Naive thymus-derived CD8-positive, alpha-beta T cell (primary cell): ENCODE measurements around the gene CFAP54. TPM values are rescaled to one million over a fixed set of nuclear protein-coding genes. Genes with fewer than 3 reads are reported as not detected.
"Not testable (repeated sequence)": the region's sequence is repeated elsewhere in the genome, so short reads cannot be mapped to it uniquely, and the experiment has no call there.

Experiments used
- ATAC-seq, 2 donors: fragments of 150-1000 bp; cut with Tn5 transposase in 1 of 2; sonication (Bioruptor Pico), chemical (Tn5 transposase) in 1 of 2; 1 replicate in 1 of 2; 2 replicates in 1 of 2; pipeline ENCODE4 v1.10.0; 2021; ENCODE audit warnings: mild to moderate bottlenecking in 2 of 2, moderate library complexity in 2 of 2
- POLR2A ChIA-PET: fragments of 350-600 bp; sonication (Branson Sonifier 250); formaldehyde crosslinking; loops from one replicate; lab custom pipeline; 2021; ENCODE audit warnings: antibody characterized with exemption; lab: Charles Lee
- DNase-seq, 10 donors: peaks; one replicate each; pipeline versions ENCODE4 v3.0.0 to v3.0.0-alpha.2; 2020 to 2022
- H3K27ac Mint-ChIP-seq, 10 donors: one replicate each; pipeline ENCODE4 v1.8.0; 2020 to 2022; ENCODE audit warnings: mild to moderate bottlenecking in 10 of 10, mixed read lengths in 10 of 10, moderate library complexity in 4 of 10, inconsistent platforms in 1 of 10
- H3K27me3 Mint-ChIP-seq, 5 donors: one replicate each; pipeline ENCODE4 v1.8.0; 2021 to 2022; ENCODE audit warnings: mixed read lengths in 5 of 5
- H3K36me3 Mint-ChIP-seq, 3 donors: one replicate each; pipeline ENCODE4 v1.8.0; 2020 to 2022; ENCODE audit warnings: mixed read lengths in 3 of 3, mild to moderate bottlenecking in 2 of 3, inconsistent platforms in 1 of 3
- H3K4me1 Mint-ChIP-seq, 4 donors: one replicate each; pipeline ENCODE4 v1.8.0; 2021 to 2022; ENCODE audit warnings: mixed read lengths in 4 of 4
- H3K4me3 Mint-ChIP-seq, 10 donors: one replicate each; pipeline ENCODE4 v1.8.0; 2020 to 2022; ENCODE audit warnings: mild to moderate bottlenecking in 10 of 10, mixed read lengths in 10 of 10, moderate library complexity in 6 of 10, inconsistent platforms in 1 of 10
- H3K9me3 Mint-ChIP-seq, 9 donors: one replicate each; pipeline ENCODE4 v1.8.0; 2020 to 2022; ENCODE audit warnings: mixed read lengths in 9 of 9, mild to moderate bottlenecking in 3 of 9, inconsistent platforms in 1 of 9, moderate library complexity in 1 of 9
- polyA plus RNA-seq, 3 donors: library from polyadenylated mRNA; unstranded; fragments of 300-500 nt; fragmentation: Illumina TruSeq; gene quantifications; one replicate each; pipeline ENCODE4 v1.2.3, GENCODE V29; 2021
- total RNA-seq, 8 experiments: library from RNA in 2 of 8; stranded (reverse) in 2 of 8; gene quantifications; one replicate each; pipeline ENCODE4 v1.2.3 and lab custom pipeline; 2021 to 2026

CFAP54 gene
- total and polyA plus RNA-seq, 5 experiments from 2014 or later: 0.49 to 0.82 TPM; not detected in 3

GRCh38 chr12:96483116-96483515, 6.3 kb upstream of the CFAP54 start:
- H3K27ac Mint-ChIP-seq: no peak overlapping the region
- H3K27me3 Mint-ChIP-seq: peaks cover 0 to 1% (median 0%) of the 10 kb centered on the region in 5 donors
- H3K4me1 Mint-ChIP-seq: peaks cover 5 to 21% (median 13%) of the 10 kb centered on the region in 4 donors
- POLR2A ChIA-PET: no interaction called here
- ATAC-seq (no peak), DNase-seq (no peak)
- no peaks in the 10 kb centered on the region for H3K36me3 Mint-ChIP-seq
- no peaks in the 10 kb centered on the region for H3K9me3 Mint-ChIP-seq
- H3K4me3 Mint-ChIP-seq: no peak overlapping the region

GRCh38 chr12:96486751-96487613, 2.4 kb upstream of the CFAP54 start:
- POLR2A ChIA-PET: no interaction called here
- no peaks in the 10 kb centered on the region for H3K9me3 Mint-ChIP-seq
- no peaks in the 10 kb centered on the region for H3K36me3 Mint-ChIP-seq
- peak overlapping the region in 3 of 10 donors; percentile 8 to 54 (median 38) for H3K27ac Mint-ChIP-seq
- no peak overlapping the region for H3K4me3 Mint-ChIP-seq
- no peak for ATAC-seq
- no peaks in the 10 kb centered on the region for H3K27me3 Mint-ChIP-seq
- no peak for DNase-seq
- peaks cover 7 to 31% (median 22%) of the 10 kb centered on the region in 4 donors for H3K4me1 Mint-ChIP-seq

- POLR2A ChIA-PET: no interaction called here
- ATAC-seq (no peak), DNase-seq (no peak)
- Mint-ChIP-seq H3K4me3 (no peak overlapping the region), H3K4me1 (peaks cover 7 to 31% (median 22%) of the 10 kb centered on the region in 4 donors), H3K9me3 (no peaks in the 10 kb centered on the region), H3K36me3 (no peaks in the 10 kb centered on the region), H3K27me3 (no peaks in the 10 kb centered on the region), H3K27ac (peak overlapping the region in 3 of 10 donors; percentile 8 to 54 (median 38))
These were observed 1.7 kb upstream of the CFAP54 start for GRCh38 chr12:96487634-96488033.

GRCh38 chr12:96493106-96493505, 3.7 kb downstream of the CFAP54 start:
- peak overlapping the region in 2 of 10 donors; percentile 27 to 63 for H3K27ac Mint-ChIP-seq
- ATAC-seq: no peak
- POLR2A ChIA-PET: no interaction called here

GRCh38 chr12:96494154-96494553, 4.8 kb downstream of the CFAP54 start:
- H3K4me3 Mint-ChIP-seq, H3K9me3 Mint-ChIP-seq, H3K36me3 Mint-ChIP-seq, POLR2A ChIA-PET, H3K27me3 Mint-ChIP-seq, ATAC-seq, DNase-seq: not testable (repeated sequence)
- Mint-ChIP-seq H3K27ac (peak overlapping the region in 2 of 10 donors; percentile 54 to 63), H3K4me1 (peaks cover 10 to 29% (median 15%) of the 10 kb centered on the region in 4 donors)

More at GRCh38 chr12:96493106-96493505, 3.7 kb downstream of the CFAP54 start:
- no peaks in the 10 kb centered on the region for H3K36me3 Mint-ChIP-seq
- H3K4me1 Mint-ChIP-seq: peaks cover 10 to 31% (median 16%) of the 10 kb centered on the region in 4 donors
- H3K4me3 Mint-ChIP-seq: no peak overlapping the region
- no peaks in the 10 kb centered on the region for H3K9me3 Mint-ChIP-seq
- no peaks in the 10 kb centered on the region for H3K27me3 Mint-ChIP-seq
- no peak for DNase-seq

- DNase-seq (no peak), ATAC-seq (no peak)
- H3K4me1 Mint-ChIP-seq: peaks cover 9 to 28% (median 11%) of the 10 kb centered on the region in 4 donors
- no peak overlapping the region for H3K4me3 Mint-ChIP-seq
- peak overlapping the region in 1 of 10 donors; percentile 54 for H3K27ac Mint-ChIP-seq
- no peaks in the 10 kb centered on the region for H3K36me3 Mint-ChIP-seq
- POLR2A ChIA-PET: interaction anchor here (1.5 kb wide), 1 partner anchor 22 kb away, joined by 8 read pairs; no protein-coding TSS in a partner anchor
- H3K27me3 Mint-ChIP-seq: no peaks in the 10 kb centered on the region
- no peaks in the 10 kb centered on the region for H3K9me3 Mint-ChIP-seq
These were observed 5.8 kb downstream of the CFAP54 start for GRCh38 chr12:96495155-96495554.

GRCh38 chr12:96495841-96496545, 6.6 kb downstream of the CFAP54 start:
- Mint-ChIP-seq H3K36me3 (no peaks in the 10 kb centered on the region), H3K27me3 (no peaks in the 10 kb centered on the region), H3K9me3 (no peaks in the 10 kb centered on the region), H3K4me3 (peak overlapping the region in 2 of 10 donors; percentile 48 to 60), H3K4me1 (peaks cover 9 to 37% (median 18%) of the 10 kb centered on the region in 4 donors), H3K27ac (peak overlapping the region in 2 of 10 donors; percentile 33 to 69)
- POLR2A ChIA-PET: interaction anchor here (1.5 kb wide), 1 partner anchor 21 kb away, joined by 8 read pairs; no protein-coding TSS in a partner anchor
- DNase-seq (no peak), ATAC-seq (no peak)

GRCh38 chr12:96496944-96497343, 7.6 kb downstream of the CFAP54 start:
- H3K9me3 Mint-ChIP-seq: no peaks in the 10 kb centered on the region
- POLR2A ChIA-PET: interaction anchor here (1.4 kb wide), 1 partner anchor 97 kb away, joined by 7 read pairs; the partner anchor contains the start of gene CDK17
- peak overlapping the region in 2 of 10 donors; percentile 29 to 69 for H3K27ac Mint-ChIP-seq
- H3K27me3 Mint-ChIP-seq: no peaks in the 10 kb centered on the region
- DNase-seq (no peak), ATAC-seq (no peak)
- no peaks in the 10 kb centered on the region for H3K36me3 Mint-ChIP-seq
- peak overlapping the region in 1 of 10 donors; percentile 4 for H3K4me3 Mint-ChIP-seq
- H3K4me1 Mint-ChIP-seq: peaks cover 18 to 46% (median 28%) of the 10 kb centered on the region in 4 donors

GRCh38 chr12:96497855-96498254, 8.5 kb downstream of the CFAP54 start:
- DNase-seq: no peak
- Mint-ChIP-seq H3K27ac (peak overlapping the region in 2 of 10 donors; percentile 39 to 69), H3K36me3 (no peaks in the 10 kb centered on the region), H3K27me3 (no peaks in the 10 kb centered on the region), H3K4me1 (peaks cover 20 to 54% (median 34%) of the 10 kb centered on the region in 4 donors), H3K4me3 (no peak overlapping the region), H3K9me3 (no peaks in the 10 kb centered on the region)
- POLR2A ChIA-PET: interaction anchor here (1.4 kb wide), 1 partner anchor 98 kb away, joined by 7 read pairs; the partner anchor contains the start of gene CDK17
- no peak for ATAC-seq

GRCh38 chr12:96500693-96501092, 11.3 kb downstream of the CFAP54 start:
- ATAC-seq: peak in 1 of 2 donors; percentile 7

GRCh38 chr12:96501133-96501761, 11.9 kb downstream of the CFAP54 start:
- H3K27me3 Mint-ChIP-seq: no peaks in the 10 kb centered on the region
- H3K27ac Mint-ChIP-seq: peak overlapping the region in 9 of 10 donors; percentile 71 to 95 (median 83)
- H3K36me3 Mint-ChIP-seq: no peaks in the 10 kb centered on the region
- no peaks in the 10 kb centered on the region for H3K9me3 Mint-ChIP-seq
- DNase-seq (peak in 1 of 10 donors; percentile 40), ATAC-seq (peak; percentile 69 to 79)
- peaks cover 21 to 54% (median 41%) of the 10 kb centered on the region in 4 donors for H3K4me1 Mint-ChIP-seq
- peak overlapping the region in 9 of 10 donors; percentile 10 to 68 (median 50) for H3K4me3 Mint-ChIP-seq
- POLR2A ChIA-PET: interaction anchor here (0.6 to 2.0 kb wide), 5 partner anchors 11 to 102 kb away, joined by 3 to 9 read pairs (median 4); partner anchors contain the start of gene CFAP54

More at GRCh38 chr12:96500693-96501092, 11.3 kb downstream of the CFAP54 start:
- Mint-ChIP-seq H3K4me1 (peaks cover 21 to 58% (median 41%) of the 10 kb centered on the region in 4 donors), H3K4me3 (peak overlapping the region in 8 of 10 donors; percentile 10 to 68 (median 50)), H3K27ac (peak overlapping the region in 8 of 10 donors; percentile 74 to 97 (median 84)), H3K9me3 (no peaks in the 10 kb centered on the region), H3K27me3 (no peaks in the 10 kb centered on the region), H3K36me3 (no peaks in the 10 kb centered on the region)
- POLR2A ChIA-PET: interaction anchor here (0.6 to 2.0 kb wide), 4 partner anchors 11 to 101 kb away, joined by 3 to 9 read pairs (median 4); partner anchors contain the start of gene CFAP54
- DNase-seq: no peak
